B cell (primary cell): ENCODE data around the gene NECTIN4. TPM values are rescaled to one million over a fixed set of nuclear protein-coding genes. Genes with fewer than 3 reads are reported as not detected.

Source experiments
- ATAC-seq: fragments of 200-7000 bp; cut with Tn5 transposase; one replicate; pipeline ENCODE4 v1.10.0; 2021; ENCODE audit warnings: low read depth, mild to moderate bottlenecking, moderate number of reproducible peaks, moderate library complexity
- CTCF ChIA-PET: fragments of 350-600 bp; sonication (Branson Sonifier 250); formaldehyde crosslinking; loops from one replicate; lab custom pipeline; 2021; ENCODE audit warnings: antibody characterized with exemption, inconsistent platforms; lab: Charles Lee
- POLR2A ChIA-PET: fragments of 350-600 bp; sonication (Branson Sonifier 250); formaldehyde crosslinking; loops from one replicate; lab custom pipeline; 2021; ENCODE audit warnings: antibody characterized with exemption; lab: Charles Lee
- DNase-seq: peaks from one replicate; pipeline ENCODE4 v3.0.0; 2013
- H2AFZ ChIP-seq: 2 replicates; pipeline ENCODE4 v1.6.1; 2012; ENCODE audit warnings: mild to moderate bottlenecking, low read depth, low read length; ENCODE audit not compliant: insufficient read depth, poor library complexity, severe bottlenecking
- H3K27ac ChIP-seq, 2 donors: 1 replicate in 1 of 2; 2 replicates in 1 of 2; pipeline ENCODE4 v1.5.1; 2012 to 2013; ENCODE audit warnings: low read length in 2 of 2, mild to moderate bottlenecking in 2 of 2, moderate library complexity in 1 of 2
- H3K27me3 ChIP-seq, 4 experiments: fragments of 200-600 bp in 1 of 4; sonication (generic) in 1 of 4; replicated peaks in 1 of 4; 1 replicate in 2 of 4; 2 replicates in 2 of 4; pipeline versions ENCODE4 v1.6.1 to v1.7.0; 2013 to 2016; ENCODE audit warnings: low read length in 3 of 4, mild to moderate bottlenecking in 2 of 4, mixed read lengths in 1 of 4, moderate library complexity in 1 of 4; ENCODE audit not compliant: insufficient read depth in 4 of 4, control insufficient read depth in 3 of 4; ENCODE audit errors: control extremely low read depth in 1 of 4
- H3K36me3 ChIP-seq, 2 experiments: replicated peaks in 1 of 2; 1 replicate in 1 of 2; 2 replicates in 1 of 2; pipeline versions ENCODE4 v1.6.1 to v1.7.1; 2013; ENCODE audit warnings: low read length in 1 of 2; ENCODE audit not compliant: insufficient read depth in 2 of 2, control insufficient read depth in 1 of 2; ENCODE audit errors: control extremely low read depth in 1 of 2, extremely low read depth in 1 of 2
- H3K4me1 ChIP-seq, 2 donors: fragments of 200-600 bp in 1 of 2; sonication (generic) in 1 of 2; 1 replicate in 1 of 2; 2 replicates in 1 of 2; pipeline versions ENCODE4 v1.5.1 to v1.6.1; 2013 to 2017; ENCODE audit warnings: low read length in 2 of 2; ENCODE audit not compliant: control insufficient read depth in 2 of 2, insufficient read depth in 2 of 2
- H3K4me2 ChIP-seq: replicated peaks from 2 replicates; pipeline ENCODE3; 2012; ENCODE audit warnings: mild to moderate bottlenecking, low read depth, low read length; ENCODE audit not compliant: poor library complexity, severe bottlenecking
- H3K4me3 ChIP-seq, 5 experiments: fragments of 200-600 bp in 1 of 5; sonication (generic) in 1 of 5; 1 replicate in 3 of 5; 2 replicates in 2 of 5; pipeline versions ENCODE4 v1.5.1 to v1.7.0; 2011 to 2016; ENCODE audit warnings: low read length in 4 of 5, mild to moderate bottlenecking in 4 of 5, low read depth in 2 of 5, control low read depth in 1 of 5, moderate library complexity in 1 of 5; ENCODE audit not compliant: insufficient read depth in 1 of 5; ENCODE audit errors: control extremely low read depth in 1 of 5, extremely low read depth in 1 of 5
- H3K79me2 ChIP-seq: fragments of 200-600 bp; sonication (generic); one replicate; pipeline ENCODE4 v1.6.0; 2016; ENCODE audit warnings: low read length; ENCODE audit not compliant: control insufficient read depth, insufficient read depth
- H3K9ac ChIP-seq: fragments of 200-600 bp; sonication (generic); 2 replicates; pipeline ENCODE4 v1.6.1; 2017; ENCODE audit warnings: mild to moderate bottlenecking, low read length, moderate library complexity
- H3K9me3 ChIP-seq, 3 donors: one replicate each; pipeline versions ENCODE4 v1.6.1 to v1.7.1; 2013; ENCODE audit warnings: low read length in 2 of 3; ENCODE audit not compliant: control insufficient read depth in 2 of 3, insufficient read depth in 1 of 3; ENCODE audit errors: control extremely low read depth in 1 of 3
- H4K20me1 ChIP-seq: 2 replicates; pipeline ENCODE4 v1.6.0; 2012; ENCODE audit warnings: mild to moderate bottlenecking, low read length; ENCODE audit not compliant: insufficient read depth, control insufficient read depth, poor library complexity, severe bottlenecking
- H3K27ac Mint-ChIP-seq: one replicate; pipeline ENCODE4 v1.8.0; 2021; ENCODE audit warnings: mixed read lengths
- H3K27me3 Mint-ChIP-seq: one replicate; pipeline ENCODE4 v1.8.0; 2021; ENCODE audit warnings: mixed read lengths
- H3K4me1 Mint-ChIP-seq: one replicate; pipeline ENCODE4 v1.8.0; 2021; ENCODE audit warnings: mixed read lengths
- H3K4me3 Mint-ChIP-seq: one replicate; pipeline ENCODE4 v1.8.0; 2021; ENCODE audit warnings: mixed read lengths
- H3K9me3 Mint-ChIP-seq: one replicate; pipeline ENCODE4 v1.8.0; 2022; ENCODE audit warnings: mixed read lengths; ENCODE audit not compliant: insufficient read depth
- CTCF ChIP-seq: fragments of 200-600 bp; IDR thresholded peaks from one replicate; pipeline ENCODE4 v1.8.0; 2022; ENCODE audit warnings: antibody characterized with exemption, mild to moderate bottlenecking
- EZH2 ChIP-seq: IDR thresholded peaks from 2 replicates; pipeline ENCODE4 v1.6.1; 2012; ENCODE audit warnings: borderline replicate concordance, low read depth, mild to moderate bottlenecking, moderate library complexity, low read length; ENCODE audit not compliant: insufficient read depth, poor library complexity, severe bottlenecking
- WGBS: methylation state at CpG from one replicate; pipeline ENCODE4 v1.1.5; 2013; ENCODE audit warnings: missing lambda C conversion rate; ENCODE audit not compliant: insufficient coverage; 5-methylcytosine and 5-hydroxymethylcytosine counted together
- intact Hi-C: fragments of 100-400 bp; cut with micrococcal nuclease; formaldehyde crosslinking; loops from one replicate; pipeline ENCODE4 v1.10.0; 2022
- polyA plus RNA-seq: library from polyadenylated mRNA; depleted of rRNA; stranded (reverse); fragments of >200 nt; gene quantifications from 2 replicates; pipeline ENCODE4 v1.2.3, GENCODE V29; 2012
- total RNA-seq, 2 donors: library from RNA; stranded (reverse); fragments of 120-200 nt in 1 of 2; gene quantifications; 1 replicate in 1 of 2; 2 replicates in 1 of 2; pipeline versions ENCODE4 v1.2.3 to v1.2.4, GENCODE V29; 2013 to 2022

Gene NECTIN4
- total and polyA plus RNA-seq, 2 donors (not counting 1 experiment from before 2014, with no cell fraction given), result not detected

GRCh38 chr1:161079436-161080110 lies 9.8 kb downstream of the NECTIN4 start:
- Histone ChIP-seq H3K4me3 (no peak overlapping the region), H3K27me3 (no peaks in the 10 kb centered on the region), H4K20me1 (no peaks in the 10 kb centered on the region), H3K79me2 (no peaks in the 10 kb centered on the region), H3K9ac (no peak overlapping the region), H3K36me3 (no peaks in the 10 kb centered on the region), H3K9me3 (no peaks in the 10 kb centered on the region), H3K4me1 (no peaks in the 10 kb centered on the region), H3K27ac (no peak overlapping the region), H3K4me2 (no peak overlapping the region), H2AFZ (no peak overlapping the region)
- TF ChIP-seq EZH2 (no peak), CTCF (no peak)
- WGBS, result 81% methylated on average over 39 of the region's 41 CpGs
- no peaks in the 10 kb centered on the region for H3K4me1 Mint-ChIP-seq
- H3K9me3 Mint-ChIP-seq, result no peaks in the 10 kb centered on the region
- H3K4me3 Mint-ChIP-seq, result no peak overlapping the region
- no peak for ATAC-seq
- POLR2A ChIA-PET, result no interaction called here
- intact Hi-C loops, result no loop called here
- DNase-seq, result no peak
- no peak overlapping the region for H3K27ac Mint-ChIP-seq
- CTCF ChIA-PET, result interaction anchor here (0.9 to 1.6 kb wide), 2 partner anchors 10 to 17 kb away, joined by 4 to 5 read pairs; partner anchors contain the start of gene ARHGAP30
- peaks cover 4% of the 10 kb centered on the region for H3K27me3 Mint-ChIP-seq

GRCh38 chr1:161077426-161077825 lies 11.9 kb downstream of the NECTIN4 start:
- H2AFZ ChIP-seq, result no peak overlapping the region
- 91% methylated on average over 8 of the region's 9 CpGs for WGBS
- H3K36me3 ChIP-seq, result no peaks in the 10 kb centered on the region
- no peak overlapping the region for H3K4me3 ChIP-seq
- H3K9me3 ChIP-seq, result no peaks in the 10 kb centered on the region
- no peaks in the 10 kb centered on the region for H3K4me1 ChIP-seq
- ChIA-PET POLR2A (no interaction called here), CTCF (no interaction called here)
- TF ChIP-seq CTCF (no peak), EZH2 (no peak)
- H3K27me3 ChIP-seq, result no peaks in the 10 kb centered on the region
- no peak overlapping the region for H3K27ac Mint-ChIP-seq
- H3K27me3 Mint-ChIP-seq, result peaks cover 4% of the 10 kb centered on the region
- intact Hi-C loops, result no loop called here
- H4K20me1 ChIP-seq, result no peaks in the 10 kb centered on the region
- no peak overlapping the region for H3K9ac ChIP-seq
- H3K4me2 ChIP-seq, result no peak overlapping the region
- ATAC-seq, result no peak
- DNase-seq, result no peak
- no peaks in the 10 kb centered on the region for H3K9me3 Mint-ChIP-seq
- no peaks in the 10 kb centered on the region for H3K4me1 Mint-ChIP-seq
- H3K4me3 Mint-ChIP-seq, result no peak overlapping the region
- H3K79me2 ChIP-seq, result peaks cover 8% of the 10 kb centered on the region
- no peak overlapping the region for H3K27ac ChIP-seq
